ENCODE measurements around the gene AMMECR1. TPM values are rescaled to one million over a fixed set of nuclear protein-coding genes. Genes with fewer than 3 reads are reported as not detected.

AMMECR1 gene
- total RNA-seq, 4 donors from 2014 or later, result 7.1 to 15.3 (median 11.0) TPM

GRCh38 chrX:110315551-110315950 is 2.3 kb downstream of the AMMECR1 start:
- intact Hi-C loops (cut with DNase I; ENCODE audit: low total_unique reads), result no loop called here
- TF ChIP-seq POLR2A (IDR thresholded peaks at IDR 0.05), result no peak
- WGBS, 2 donors, result 65 to 81% methylated on average over 1 of the region's 1 CpG
- DNase-seq (ENCODE audit: low spot score in 2 of 2), result no peak
- no peak overlapping the region for H3K4me3 ChIP-seq (ENCODE audit: low read depth, poor library complexity, severe bottlenecking)

GRCh38 chrX:110311437-110312230 is 6.3 kb downstream of the AMMECR1 start:
- WGBS, 2 donors, result 63 to 81% methylated on average over 1 of the region's 1 CpG
- no peak for TF ChIP-seq POLR2A (IDR thresholded peaks at IDR 0.05)
- intact Hi-C loops (cut with DNase I; ENCODE audit: low total_unique reads), result no loop called here
- H3K4me3 ChIP-seq (ENCODE audit: low read depth, poor library complexity, severe bottlenecking), result no peak overlapping the region
- DNase-seq (ENCODE audit: low spot score in 2 of 2), result no peak

GRCh38 chrX:110310896-110311295 is 7.0 kb downstream of the AMMECR1 start:
- 21 to 33% methylated on average over 1 of the region's 1 CpG for WGBS, 2 donors
- intact Hi-C loops (cut with DNase I; ENCODE audit: low total_unique reads), result no loop called here
- DNase-seq (ENCODE audit: low spot score in 2 of 2), result no peak
- TF ChIP-seq CTCF (IDR thresholded peaks at IDR 0.05) (no peak), POLR2A (IDR thresholded peaks at IDR 0.05) (no peak)
- no peak overlapping the region for H3K4me3 ChIP-seq (ENCODE audit: low read depth, poor library complexity, severe bottlenecking)

GRCh38 chrX:110310000-110310790 is 7.7 kb downstream of the AMMECR1 start:
- no peak for DNase-seq (ENCODE audit: low spot score in 2 of 2)
- TF ChIP-seq POLR2A (IDR thresholded peaks at IDR 0.05) (no peak), CTCF (IDR thresholded peaks at IDR 0.05) (no peak)
- intact Hi-C loops (cut with DNase I; ENCODE audit: low total_unique reads), result no loop called here
- no peak overlapping the region for H3K4me3 ChIP-seq (ENCODE audit: low read depth, poor library complexity, severe bottlenecking)
- 50 to 67% methylated on average over 1 of the region's 1 CpG for WGBS, 2 donors

GRCh38 chrX:110308220-110308619 is 9.7 kb downstream of the AMMECR1 start:
- DNase-seq (ENCODE audit: low spot score in 2 of 2), result no peak
- TF ChIP-seq CTCF (IDR thresholded peaks at IDR 0.05) (no peak), POLR2A (IDR thresholded peaks at IDR 0.05) (no peak)
- intact Hi-C loops (cut with DNase I; ENCODE audit: low total_unique reads), result no loop called here
- WGBS, 2 donors, result 80 to 82% methylated on average over 2 of the region's 2 CpGs
- H3K4me3 ChIP-seq (ENCODE audit: low read depth, poor library complexity, severe bottlenecking), result no peak overlapping the region

- TF ChIP-seq POLR2A (IDR thresholded peaks at IDR 0.05) (no peak), CTCF (IDR thresholded peaks at IDR 0.05) (no peak)
- H3K4me3 ChIP-seq (ENCODE audit: low read depth, poor library complexity, severe bottlenecking), result no peak overlapping the region
- DNase-seq (ENCODE audit: low spot score in 2 of 2), result no peak
- intact Hi-C loops (cut with DNase I; ENCODE audit: low total_unique reads), result no loop called here
These were observed 13.0 kb downstream of the AMMECR1 start for GRCh38 chrX:110304884-110305283.
